HG03432 (cell line): Measurements from ENCODE around the gene MYCL.
"Not testable (repeated sequence)": the region's sequence is repeated elsewhere in the genome, so short reads cannot be mapped to it uniquely, and the experiment has no call there.

Experiments
- ATAC-seq: cut with Tn5 transposase; IDR thresholded peaks from one replicate; pipeline ENCODE4 v1.9.1; 2021; ENCODE audit warnings: mild to moderate bottlenecking, moderate library complexity; ENCODE audit not compliant: unreplicated experiment

MYCL gene

DNA sequence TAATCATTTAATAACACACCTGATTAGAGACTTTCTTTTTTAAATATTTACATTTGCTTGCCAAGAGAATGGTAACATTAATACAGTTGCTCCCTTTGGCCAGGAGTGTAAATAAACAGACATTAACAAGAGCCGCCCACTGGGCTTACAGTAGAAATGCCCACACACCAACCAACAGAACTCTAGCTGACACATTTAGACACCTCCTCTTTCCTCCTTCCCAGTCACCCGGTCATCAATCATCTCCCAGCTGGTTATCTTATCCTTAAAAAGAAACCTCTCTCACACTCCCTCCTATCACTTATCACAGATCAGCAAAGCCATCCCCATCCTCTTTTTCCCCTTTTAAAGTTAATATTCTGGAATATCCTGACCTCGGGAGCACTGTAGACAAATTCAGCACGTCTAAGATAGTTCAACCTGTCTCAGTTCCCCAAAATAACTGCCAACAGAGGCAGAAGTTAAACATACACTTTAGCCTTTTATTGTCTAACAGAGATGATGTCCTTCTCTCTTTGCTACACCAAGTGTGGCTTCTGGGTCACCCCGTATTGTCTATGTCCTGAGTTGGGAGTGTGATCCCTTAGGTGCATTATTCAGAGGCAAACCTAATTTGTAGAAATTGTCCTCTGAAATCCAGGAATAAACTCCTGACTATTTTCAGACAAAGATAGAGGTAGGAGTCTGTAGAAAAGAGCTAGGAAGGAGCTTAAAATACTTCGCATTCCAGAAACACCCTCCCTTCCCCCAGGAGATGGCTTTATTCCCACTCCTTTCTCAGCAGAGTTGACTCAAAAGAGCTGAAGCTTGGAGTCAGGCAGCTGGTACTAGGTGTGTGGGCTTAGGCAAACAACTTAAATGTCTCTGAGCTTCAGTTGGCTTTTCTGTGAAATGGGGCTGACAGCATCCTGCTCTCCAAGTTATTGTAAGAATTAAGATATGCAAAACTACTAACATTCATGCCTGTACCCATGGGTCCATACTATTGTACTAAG is 8.8 kb downstream of the MYCL start:
- ATAC-seq = no peak

DNA sequence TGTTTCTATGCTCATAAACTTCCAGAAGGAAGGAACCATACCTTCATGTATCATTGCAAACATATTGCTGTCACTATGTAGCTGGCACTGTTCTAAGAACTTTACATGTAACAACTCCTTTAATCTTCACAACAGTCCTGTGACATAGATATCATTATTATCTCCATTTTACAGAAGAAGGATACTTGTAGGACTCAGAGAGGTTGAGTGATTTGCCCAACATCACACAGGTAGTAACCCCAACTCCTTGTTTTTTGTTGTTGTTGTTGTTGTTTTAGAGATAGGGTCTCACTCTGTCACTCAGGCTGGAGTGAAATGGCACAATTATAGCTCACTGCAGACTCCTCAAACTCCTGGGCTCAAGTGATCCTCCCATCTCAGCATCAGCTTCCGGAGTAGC is 10.8 kb downstream of the MYCL start:
- ATAC-seq = no peak

DNA sequence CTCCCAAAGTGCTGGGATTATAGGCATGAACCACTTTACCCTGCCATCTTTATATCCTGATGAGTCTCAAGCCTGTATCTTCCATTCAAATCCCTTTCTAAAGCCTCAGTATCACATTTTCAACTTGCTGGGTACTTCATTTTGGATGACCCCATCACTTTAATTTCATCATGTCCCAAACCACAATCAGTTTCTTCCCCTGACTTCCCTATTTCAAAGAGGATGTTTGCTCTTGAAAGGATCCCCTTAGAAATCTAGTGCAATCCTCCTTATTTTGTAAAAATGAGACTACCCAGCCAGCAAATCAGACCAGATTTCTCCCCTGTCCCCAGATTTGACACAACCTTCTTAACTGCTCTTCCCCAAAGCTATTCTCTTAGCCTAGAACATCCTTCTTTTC is 11.4 kb downstream of the MYCL start:
- no peak for ATAC-seq

DNA sequence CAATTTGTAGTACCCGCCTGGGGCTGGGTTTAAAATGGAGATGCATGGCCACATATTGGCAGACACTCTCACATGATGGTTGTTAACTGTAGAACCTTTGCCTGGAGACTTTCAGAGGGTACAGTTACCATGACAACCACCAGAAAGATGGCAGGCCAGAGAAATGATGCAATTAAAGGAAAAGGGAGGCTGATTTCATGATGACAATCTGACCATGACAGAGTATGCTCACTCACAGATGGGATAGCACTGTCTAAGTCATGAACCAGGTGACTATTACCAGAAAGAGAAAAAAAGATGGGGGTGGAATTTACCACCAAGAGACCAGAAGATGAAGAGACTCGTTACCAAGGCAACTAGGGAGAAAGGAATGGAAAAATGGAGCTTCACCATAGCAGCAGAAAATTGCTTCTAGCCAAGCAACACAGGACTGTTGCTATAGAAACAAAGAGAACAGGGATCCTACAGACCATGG is 14.9 kb downstream of the MYCL start:
- ATAC-seq = no peak

DNA sequence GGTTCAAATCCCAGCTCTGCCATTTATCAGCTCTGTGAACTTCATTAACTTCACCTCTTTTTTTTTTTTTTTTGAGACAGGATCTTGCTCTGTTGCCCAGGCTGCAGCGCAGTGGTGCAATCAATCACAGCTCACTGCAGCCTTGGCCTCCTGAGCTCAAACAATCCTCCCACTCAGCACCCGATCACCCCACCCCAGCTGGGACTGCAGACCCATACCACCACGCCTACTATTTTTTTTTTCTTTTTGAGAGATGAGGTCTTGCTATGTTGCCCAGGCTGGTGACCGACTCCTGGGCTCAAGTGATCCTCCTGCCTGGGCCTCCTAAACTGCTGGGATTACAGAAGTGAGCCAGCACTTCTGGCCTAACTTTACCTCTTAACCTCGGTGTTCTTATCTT is 16.2 kb downstream of the MYCL start:
- no peak for ATAC-seq

DNA sequence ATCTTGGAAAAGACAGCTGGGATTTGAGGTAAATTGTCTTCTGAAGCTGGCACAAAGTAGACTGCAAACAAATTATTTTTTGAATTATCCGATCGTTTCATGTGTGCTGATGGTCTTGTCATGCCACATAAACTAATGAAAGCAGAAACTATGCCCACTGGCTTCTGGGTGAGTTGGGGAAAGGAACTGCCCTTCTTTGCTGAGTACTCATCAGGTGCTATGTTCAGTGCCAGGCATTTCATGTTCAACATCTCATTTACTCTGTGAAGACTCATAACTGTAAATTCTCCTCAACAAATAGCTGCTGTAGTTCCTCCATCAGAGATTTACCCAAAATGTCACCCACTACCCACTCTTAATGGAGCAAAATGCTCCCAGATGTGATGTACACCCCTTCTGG is 19.6 kb downstream of the MYCL start:
- no peak for ATAC-seq

DNA sequence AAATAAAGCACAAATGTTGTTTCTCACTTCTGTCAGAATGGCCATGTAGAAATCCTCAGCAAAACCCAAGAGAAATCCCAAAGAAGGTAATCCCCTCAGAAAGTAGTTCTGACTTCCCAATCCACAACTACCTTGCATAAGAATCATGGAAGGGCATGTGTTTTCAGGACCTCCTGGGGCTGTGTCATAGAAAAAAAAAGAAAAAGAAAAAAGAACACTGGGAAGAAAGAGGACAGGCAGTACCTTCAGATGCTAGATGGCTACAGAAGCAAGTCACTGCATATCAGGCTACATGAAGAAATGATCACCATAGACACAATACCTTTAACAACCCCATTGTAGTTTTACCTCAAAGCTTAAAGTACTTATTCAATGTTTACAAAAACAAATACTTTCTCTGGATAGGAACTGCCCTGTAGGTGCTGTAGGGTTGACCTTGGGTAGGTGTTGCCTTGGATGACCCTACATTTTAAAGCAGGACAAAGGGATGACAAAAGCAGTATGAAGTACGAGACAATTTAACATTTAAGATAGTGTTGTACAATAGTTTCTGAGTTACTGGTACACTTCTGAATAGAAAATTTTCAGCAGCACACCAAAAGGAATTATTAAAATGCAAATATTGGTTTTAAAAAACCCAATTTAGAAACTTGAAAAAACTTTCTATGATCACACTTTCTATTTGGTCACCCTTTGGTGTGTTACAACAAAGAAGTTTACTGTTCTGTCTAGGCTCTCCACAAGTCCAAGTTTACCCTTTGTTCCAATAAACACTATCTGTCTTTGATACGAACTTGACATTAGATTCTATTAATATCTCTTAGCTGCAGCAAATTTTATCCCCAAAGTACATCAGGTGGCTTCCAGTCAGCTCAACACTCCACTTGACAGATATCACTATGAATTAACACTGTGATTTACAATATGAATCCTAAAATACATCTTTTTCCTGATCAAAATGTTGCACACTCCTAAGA is 23.4 kb downstream of the MYCL start:
- ATAC-seq = no peak

DNA sequence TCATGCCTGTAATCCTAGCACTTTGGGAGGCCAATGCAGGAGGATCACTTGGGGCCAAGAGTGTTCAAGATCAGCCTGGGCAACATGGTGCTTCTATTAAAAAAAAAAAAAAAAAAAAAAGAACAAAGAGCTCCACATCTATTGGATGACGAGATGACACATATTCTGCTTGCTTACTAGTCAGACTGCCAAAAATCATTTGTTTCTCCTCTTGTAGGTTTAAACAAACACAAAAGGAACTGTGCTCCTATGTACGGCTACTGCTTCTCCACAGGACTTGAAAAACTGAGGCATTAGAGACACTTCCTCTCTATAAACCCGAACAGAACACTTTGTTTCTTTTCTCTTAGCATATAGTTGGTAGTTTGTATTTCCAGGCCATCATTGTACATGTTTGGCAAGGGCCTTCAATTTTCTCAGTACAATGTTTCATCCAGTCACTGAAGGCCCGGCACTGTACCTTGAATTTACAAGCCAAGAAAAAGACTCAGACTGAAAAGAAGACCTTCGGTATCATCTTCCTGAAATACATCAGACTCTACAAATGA is 24.4 kb downstream of the MYCL start:
- ATAC-seq = no peak

DNA sequence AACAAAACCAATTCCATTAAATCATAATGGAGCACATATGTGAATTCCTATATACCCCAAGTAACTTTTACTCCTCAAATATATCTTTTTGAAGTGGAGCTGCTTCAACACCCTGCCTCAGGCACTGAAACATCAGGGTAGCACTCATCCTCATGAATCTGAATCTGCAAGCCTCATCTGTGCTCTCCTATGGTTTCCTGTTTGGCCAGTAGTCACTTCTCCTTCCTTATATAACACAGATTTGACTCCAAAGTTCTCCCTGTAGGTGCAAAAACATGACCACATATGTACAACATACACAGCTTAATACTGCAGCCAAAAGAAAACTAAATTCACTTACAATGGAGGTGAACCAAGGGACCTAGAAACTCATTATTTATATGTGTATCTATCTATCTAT is 25.6 kb downstream of the MYCL start:
- ATAC-seq = no peak

DNA sequence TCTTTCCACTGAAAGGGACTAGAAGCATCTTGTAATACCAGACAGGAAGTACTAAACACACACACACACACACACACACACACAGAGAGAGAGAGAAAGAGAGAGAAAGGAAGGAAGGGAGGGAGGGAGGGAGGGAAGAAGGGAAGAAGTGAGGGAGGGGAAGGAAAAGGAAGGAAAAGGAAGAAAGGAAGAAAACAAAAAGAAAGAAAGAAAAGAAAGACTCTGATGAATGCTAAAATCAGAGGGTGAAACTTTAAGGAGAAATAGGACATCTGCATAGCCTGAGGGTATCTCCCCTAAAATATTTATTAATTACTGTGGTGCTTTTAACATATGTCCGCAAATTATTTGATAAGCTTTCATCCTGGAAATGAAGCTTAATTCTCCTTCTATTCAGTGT is 29.0 kb downstream of the MYCL start:
- ATAC-seq = no peak

DNA sequence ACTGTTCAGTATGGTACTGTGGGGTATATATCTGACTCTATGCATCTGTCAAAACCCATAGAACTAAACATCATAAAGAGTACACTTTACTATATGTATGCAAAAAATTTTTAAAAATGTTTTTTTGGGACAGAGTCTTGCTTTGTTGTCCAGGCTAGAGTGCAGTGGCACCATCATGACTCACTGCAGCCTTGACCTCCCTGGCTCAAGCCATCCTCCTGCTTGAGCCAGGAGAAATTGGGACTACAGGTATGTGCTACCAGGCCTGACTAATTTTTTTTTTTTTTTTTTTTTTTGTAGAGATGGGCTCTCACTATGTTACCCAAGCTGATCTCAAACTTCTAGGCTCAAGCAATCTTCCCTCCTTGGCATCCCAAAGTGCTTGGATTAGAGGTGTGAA is 29.9 kb downstream of the MYCL start:
- ATAC-seq = no peak

DNA sequence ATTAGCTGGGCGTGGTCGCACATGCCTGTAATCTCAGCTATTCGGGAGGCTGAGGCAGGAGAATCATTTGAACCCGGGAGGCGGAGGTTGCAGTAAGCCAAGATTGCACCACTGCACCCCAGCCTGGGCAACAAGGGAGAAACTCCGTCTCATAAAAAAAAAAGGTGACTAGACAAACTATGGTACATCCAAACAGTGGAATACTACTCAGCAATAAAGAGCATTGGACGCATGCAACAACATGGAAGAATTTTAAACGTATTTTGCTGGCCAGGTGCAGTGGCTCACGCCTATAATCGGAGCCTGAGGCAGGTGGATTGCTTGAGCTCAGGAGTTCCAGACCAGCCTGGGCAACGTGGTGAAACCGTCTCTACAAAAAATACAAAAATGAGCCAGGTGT is 30.7 kb downstream of the MYCL start:
- not testable (repeated sequence) for ATAC-seq

DNA sequence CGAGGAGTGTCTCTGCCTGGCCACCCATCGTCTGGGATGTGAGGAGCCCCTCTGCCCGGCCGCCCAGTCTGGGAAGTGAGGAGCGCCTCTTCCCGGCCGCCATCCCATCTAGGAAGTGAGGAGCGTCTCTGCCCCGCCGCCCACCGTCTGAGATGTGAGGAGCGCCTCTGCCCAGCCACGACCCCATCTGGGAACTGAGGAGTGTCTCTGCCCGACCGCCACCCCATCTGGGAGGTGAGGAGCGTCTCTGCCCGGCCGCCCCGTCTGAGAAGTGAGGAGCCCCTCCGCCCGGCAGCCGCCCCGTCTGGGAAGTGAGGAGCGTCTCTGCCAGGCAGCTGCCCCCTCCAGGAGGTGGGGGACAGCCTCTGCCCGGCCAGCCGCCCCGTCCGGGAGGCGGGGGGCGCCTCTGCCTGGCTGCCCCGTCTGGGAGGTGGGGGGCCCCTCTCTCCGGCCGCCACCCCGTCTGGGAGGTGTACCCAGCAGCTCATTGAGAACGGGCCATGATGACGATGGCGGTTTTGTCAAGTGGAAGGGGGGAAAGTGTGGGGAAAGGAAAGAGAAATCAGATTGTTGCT is 32.1 kb downstream of the MYCL start:
- ATAC-seq = not testable (repeated sequence)

DNA sequence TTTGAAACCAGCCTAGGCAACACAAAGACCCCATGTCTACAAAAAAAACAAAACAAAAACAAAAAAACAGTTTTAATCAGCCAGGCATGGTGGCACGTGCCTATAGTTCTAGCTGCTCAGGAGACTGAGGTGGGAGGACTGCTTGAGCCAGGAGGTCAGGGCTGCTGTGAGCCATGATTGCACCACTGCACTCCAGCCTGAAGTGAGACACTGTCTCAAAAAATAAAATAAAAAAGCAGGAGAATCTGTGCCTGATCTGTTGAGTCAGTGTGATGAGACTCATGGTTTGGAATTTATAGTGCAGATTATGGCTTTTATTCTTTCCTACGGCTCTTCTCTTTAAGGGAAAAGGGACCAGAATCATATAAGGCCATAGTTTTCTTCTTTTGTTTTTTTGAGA is 35.0 kb downstream of the MYCL start:
- ATAC-seq = no peak

DNA sequence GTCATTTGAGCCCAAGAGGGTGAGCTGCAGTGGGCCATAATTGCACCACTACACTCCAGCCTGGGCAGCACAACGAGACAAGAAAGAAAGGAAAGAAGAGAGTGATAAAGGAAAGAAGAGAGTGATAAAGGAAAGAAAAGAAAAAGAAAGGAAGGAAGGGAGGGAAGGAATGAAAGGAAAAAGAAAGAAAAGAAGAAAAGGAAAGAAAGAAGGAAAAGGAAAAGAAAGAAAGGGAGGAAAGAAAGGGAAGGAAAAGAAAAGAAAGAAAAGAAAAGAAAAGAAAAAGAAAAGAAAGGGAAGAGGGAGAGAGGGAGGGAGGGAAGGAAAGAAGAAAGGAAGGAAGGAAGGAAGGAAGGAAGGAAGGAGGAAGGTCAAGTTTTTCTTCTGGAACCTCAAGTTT is 36.0 kb downstream of the MYCL start:
- ATAC-seq = no peak

DNA sequence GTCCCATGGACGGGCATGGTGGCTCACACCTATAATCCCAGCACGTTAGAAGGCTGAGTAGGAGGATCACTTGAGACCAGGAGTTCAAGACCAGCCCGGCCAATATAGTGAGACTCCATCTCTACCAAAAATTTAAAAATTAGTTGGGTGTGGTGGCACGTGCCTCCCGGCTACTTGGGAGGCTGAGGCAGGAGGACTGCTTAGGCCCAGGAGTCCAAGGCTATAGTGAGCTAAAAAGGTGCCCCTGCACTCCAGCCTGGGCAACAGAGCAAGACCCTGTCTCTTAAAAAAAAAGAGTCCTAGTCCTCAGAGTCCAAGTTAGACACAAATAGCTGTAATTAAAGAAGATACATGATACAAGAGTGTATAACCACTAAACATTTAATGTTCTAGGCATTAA is 38.5 kb downstream of the MYCL start:
- ATAC-seq = no peak

DNA sequence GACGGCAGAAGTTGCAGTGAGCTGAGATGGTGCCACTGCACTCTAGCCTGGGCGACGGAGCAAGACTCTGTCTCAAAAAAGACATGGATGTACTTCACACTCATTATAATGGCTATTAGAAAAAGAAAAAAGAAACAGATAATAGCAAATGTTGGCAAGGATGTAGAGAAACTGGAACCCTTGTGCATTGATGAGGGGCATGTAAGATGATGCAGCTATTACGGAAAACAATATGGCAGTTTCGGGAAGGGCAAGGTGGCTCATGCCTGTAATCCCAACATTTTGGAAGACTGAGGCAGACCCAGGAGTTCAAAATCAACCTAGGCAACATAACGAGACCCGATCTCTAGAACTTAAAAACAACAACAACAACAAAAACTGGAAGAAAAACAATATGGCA is 40.7 kb downstream of the MYCL start:
- ATAC-seq = no peak

DNA sequence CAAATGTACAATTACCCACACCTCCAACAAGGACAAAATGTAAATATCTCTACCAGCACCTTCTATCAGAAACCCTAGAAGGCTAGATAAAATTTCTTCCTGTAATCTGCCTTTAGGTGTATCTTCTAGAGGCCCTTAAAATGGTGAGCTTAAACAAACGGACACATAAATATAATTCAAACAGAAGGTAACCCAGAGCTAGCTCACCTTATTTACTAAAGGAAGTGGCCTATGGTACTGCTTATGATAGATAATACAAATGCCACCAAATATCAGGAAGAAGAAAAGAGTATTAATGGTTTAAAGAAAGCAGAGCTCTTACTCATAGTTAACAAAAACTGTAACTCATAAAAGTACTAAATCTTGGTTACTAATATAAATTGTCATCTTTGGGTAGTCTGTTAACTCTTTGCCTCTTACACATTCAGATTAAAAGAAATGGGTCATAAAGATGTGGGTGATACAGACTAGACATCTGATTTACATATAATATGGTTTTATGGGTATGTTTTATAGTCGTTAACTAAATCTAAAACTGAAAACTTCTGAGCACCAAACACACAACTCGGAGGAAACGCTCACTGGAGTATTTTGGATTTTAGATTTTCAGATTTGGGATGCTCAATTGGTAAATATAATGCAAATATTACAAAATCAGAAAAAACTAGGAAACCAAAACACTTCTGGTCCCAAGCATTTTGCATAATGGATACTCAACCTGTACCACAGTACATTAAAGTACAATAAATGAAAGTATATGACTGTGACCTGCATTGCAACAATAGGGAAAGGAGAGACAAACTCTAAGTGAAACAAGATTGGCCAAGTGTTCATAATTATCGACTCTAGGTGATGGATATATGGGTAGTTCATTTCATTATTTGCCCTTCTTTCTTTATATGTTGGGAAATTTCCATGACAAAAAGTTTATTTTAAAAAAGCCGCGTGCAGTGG is 41.6 kb downstream of the MYCL start:
- no peak for ATAC-seq

DNA sequence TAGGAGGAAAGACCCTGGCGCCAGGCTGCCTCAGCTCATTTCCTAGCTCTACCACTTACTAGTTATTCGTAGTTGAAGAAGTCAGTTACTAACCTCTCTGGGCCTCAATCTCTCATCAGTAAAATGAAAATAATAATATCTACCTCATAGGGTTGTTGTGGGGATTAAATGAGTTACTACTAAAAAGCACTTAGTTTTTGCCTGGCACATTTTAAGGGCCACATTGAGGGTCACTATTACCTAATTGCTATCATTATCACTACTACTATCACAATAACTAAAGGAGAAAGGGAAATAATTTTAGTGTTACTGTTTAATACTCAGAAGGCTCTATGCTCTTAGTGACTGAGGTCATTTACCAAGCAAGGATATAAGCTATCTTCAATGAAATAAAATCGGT is 43.4 kb downstream of the MYCL start:
- no peak for ATAC-seq
